GM12801 (cell line): ENCODE measurements around the gene DUOX1.

Source experiments
- TF ChIP-seq, protein P1 (sequence below): IDR thresholded peaks from one replicate; pipeline ENCODE4 v1.5.1; 2011; ENCODE audit warnings: control low read depth; ENCODE audit not compliant: insufficient read length; ENCODE audit errors: extremely low read depth

DUOX1 gene

DNA sequence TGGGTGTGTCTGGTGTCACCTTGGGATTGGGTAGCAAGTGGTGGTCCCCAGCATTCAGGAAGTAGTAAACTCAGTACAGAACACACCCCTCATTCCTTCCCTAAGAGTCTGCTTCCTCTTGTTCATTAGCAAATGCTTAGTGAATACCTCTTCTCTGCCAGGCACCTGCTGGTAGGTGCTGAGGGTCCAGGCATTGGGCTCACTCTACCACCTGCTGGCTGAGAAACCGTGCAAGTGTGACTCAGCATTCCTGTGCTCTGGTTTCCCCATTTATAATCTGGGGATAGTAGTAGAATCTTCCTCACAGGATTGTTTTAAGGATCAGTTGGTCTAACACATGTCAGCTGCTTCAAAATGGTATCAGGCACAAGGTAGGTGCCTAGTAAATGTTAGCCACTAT is 53.2 kb downstream of the DUOX1 start:
- TF ChIP-seq, protein P1, sequence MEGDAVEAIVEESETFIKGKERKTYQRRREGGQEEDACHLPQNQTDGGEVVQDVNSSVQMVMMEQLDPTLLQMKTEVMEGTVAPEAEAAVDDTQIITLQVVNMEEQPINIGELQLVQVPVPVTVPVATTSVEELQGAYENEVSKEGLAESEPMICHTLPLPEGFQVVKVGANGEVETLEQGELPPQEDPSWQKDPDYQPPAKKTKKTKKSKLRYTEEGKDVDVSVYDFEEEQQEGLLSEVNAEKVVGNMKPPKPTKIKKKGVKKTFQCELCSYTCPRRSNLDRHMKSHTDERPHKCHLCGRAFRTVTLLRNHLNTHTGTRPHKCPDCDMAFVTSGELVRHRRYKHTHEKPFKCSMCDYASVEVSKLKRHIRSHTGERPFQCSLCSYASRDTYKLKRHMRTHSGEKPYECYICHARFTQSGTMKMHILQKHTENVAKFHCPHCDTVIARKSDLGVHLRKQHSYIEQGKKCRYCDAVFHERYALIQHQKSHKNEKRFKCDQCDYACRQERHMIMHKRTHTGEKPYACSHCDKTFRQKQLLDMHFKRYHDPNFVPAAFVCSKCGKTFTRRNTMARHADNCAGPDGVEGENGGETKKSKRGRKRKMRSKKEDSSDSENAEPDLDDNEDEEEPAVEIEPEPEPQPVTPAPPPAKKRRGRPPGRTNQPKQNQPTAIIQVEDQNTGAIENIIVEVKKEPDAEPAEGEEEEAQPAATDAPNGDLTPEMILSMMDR = no peak

DNA sequence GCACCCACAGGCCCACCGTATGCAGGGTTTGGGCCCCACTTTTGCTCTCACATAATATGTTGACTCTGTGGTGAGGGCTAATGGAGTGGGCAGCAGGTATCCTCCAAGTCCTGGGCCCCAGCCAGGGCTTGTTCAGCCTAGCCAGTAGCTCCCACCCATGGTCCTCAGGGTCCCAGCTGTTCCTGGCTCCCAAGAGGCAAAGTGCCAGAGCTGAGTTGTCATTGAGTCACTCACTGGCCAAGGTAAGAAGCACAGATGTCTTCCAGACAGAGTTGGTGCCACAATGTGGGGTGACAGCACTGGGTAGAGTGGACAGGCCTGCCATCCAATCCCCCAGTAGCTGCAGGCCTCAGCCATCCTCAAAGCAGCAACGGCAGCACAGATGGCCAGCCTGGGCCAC is 53.7 kb downstream of the DUOX1 start:
- TF ChIP-seq, protein P1 = no peak

DNA sequence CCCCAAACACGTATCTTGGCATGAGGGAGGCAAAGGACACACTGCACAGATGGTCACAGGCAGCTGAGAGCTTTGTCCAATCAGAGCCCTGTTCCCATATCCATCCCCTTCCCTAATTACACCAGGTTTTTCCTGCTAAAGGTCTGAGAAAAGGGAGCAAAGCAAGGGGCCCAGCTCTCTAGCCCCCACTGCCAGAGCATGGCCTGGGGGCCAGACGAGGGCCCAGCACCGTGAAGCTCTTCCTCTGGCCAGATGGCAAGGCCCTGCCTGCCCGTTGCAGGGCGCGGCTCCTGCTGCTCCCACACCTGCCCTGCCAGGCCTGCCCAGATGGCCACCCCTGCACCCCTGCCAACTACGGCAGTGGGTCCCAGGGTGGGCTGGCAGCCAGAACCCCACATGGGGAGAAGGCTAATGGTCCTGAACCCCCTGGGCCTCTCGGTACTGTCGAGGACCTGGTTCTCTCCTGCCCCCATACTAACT is 54.8 kb downstream of the DUOX1 start:
- TF ChIP-seq, protein P1 = no peak

DNA sequence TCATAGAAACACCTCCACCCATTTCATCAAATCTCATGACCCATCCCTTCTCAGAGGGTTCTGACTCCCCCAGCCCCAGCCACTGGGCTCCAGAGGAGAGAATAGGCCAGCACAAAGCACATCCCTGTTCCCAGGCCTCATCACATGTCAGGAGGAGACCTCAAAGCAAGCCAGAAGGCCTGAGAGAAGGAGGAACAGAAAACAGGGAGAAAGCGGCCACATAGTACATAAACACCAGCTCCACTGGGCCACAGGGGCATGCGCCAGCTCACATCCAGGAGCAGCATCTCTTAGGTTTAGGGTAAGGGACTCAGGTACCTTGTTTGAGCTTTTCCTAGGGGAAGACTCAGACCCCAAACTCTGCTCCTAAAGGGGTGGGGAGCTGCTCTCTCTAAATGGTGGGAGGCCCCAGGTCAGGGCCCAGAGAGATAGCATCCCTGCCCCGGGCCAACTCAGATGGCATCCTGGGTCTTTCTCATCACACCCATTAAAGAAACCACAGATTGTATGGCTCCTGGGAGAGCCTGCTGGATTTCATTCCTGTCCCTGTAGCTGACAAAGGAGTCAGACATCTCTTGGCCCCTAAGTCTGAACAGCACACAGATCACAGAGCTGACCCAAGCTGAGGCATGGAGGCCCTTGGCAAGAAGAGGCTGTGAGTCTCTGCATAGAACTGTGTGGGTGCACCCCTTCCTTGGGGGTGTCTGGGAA is 55.4 kb downstream of the DUOX1 start:
- TF ChIP-seq, protein P1 = no peak

DNA sequence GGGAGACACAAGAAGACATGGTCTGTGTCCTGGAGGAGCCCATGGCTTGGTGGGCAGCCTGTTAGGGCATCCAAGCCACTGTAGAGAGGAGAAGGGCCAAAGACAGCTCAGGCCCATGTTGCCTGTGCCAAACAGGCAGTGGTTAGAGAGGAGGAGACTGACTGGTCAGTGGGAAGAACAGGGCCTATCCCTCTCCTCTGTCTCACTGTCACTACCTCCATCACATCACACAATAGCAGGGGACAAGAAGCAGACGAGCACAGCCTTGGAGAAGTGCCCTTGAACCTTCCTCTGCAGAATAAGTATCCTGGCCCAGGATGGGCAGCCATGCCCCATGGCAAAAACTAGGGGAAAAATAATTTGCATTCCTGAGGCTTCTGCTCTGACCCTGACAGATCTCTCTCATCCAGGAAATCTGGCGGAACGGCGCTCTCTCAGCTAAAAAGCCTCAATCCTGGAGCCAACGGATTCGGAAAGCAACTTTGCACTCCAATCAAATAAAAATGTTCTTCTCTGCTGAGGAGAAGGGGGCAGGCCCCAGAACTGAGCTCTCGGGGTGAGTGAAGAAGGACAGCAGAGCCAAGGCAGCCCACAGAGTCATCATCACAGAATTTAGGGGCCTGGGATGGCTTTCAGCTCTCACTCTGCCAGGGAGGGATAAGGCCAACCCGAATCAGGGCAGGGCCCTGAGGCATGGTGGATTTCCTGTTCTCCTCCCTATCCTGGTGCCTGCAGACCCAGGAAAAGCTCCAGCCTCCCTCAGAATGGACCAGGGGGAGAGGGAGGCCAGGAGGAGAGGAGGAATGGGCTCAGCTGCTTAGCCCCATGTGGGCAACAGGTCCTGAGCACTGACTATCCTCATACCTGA is 56.3 kb downstream of the DUOX1 start:
- TF ChIP-seq, protein P1 = no peak

DNA sequence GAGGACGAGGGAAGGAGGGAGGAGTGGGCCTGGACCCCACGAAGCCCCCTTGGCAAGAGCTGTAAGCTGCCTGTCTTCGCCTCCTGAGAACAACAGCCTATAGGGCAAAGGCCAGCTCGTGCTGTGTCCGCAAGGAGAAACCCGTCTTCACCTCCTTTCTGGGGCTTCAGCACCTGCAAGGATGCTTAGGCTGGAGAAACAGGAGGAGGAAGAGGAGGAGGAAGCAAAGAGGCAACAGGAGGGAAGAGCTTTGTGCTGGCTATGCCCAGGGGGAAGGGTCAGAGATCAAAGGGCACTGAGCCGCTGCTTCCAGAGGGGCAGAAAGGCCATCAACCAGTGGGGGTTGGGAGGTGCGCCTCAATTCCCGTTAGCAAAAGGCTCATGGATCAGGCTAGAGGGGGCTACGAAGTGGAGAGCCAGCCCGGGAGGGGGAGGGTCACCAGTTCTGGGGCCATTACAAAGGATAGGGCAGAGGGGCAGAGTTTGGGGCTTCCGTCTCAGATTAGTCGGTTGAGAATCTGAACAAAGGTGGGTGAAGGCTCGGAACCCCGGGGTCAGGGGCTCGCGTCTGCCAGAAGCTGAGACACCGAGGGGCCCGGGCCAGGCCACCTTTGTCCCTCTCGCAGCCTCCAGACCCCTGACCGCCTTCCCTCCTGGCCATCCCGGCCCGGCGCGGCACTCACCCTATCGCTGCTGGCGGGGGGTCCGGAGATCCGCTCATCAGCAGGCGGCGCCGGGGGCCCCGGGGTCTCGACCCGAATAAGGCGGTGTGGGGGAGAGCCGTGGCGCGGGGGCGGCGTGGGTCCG is 57.2 kb downstream of the DUOX1 start:
- TF ChIP-seq, protein P1 = no peak

DNA sequence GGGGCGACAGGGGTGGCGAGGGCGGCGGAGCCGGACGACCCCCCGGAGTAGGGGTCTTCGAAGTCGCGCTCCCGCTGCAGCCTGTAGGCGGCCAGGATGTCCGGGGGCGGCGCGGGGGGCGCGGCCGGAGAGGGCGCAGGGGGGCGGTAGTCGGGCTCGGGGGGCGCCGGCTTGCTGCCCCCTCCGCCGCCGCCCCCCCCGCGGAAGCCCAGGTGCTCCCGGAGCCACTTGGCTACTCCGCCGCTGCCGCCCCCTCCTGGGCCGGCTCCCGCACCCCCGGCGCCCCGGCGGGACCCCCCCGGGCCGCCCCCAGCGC is 57.7 kb downstream of the DUOX1 start:
- TF ChIP-seq, protein P1 = no peak
